Cardiac septum (tissue), 1 donor: ENCODE measurements around the gene AFDN. TPM values are rescaled to one million over a fixed set of nuclear protein-coding genes. Genes with fewer than 3 reads are reported as not detected.

Experiments
- DNase-seq: peaks from one replicate; pipeline ENCODE4 v3.0.0-alpha.2; 2020; ENCODE audit warnings: low spot score
- intact Hi-C: fragments of 100-400 bp; cut with DNase I; formaldehyde crosslinking; loops from one replicate; pipeline ENCODE4 v1.14.0; 2022
- total RNA-seq: library from RNA; stranded (reverse); fragmentation: NEBNext Ultra II Directional; extraction: Animal tissue kit (Norgen Biotek cat#: 25700); gene quantifications from one replicate; pipeline ENCODE4 v1.2.1, GENCODE V29; 2021
- donor health status: DM: no; HTN: no; CAD: no.

AFDN gene
- total RNA-seq, 1 donor from 2014 or later: 67.1 TPM

DNA sequence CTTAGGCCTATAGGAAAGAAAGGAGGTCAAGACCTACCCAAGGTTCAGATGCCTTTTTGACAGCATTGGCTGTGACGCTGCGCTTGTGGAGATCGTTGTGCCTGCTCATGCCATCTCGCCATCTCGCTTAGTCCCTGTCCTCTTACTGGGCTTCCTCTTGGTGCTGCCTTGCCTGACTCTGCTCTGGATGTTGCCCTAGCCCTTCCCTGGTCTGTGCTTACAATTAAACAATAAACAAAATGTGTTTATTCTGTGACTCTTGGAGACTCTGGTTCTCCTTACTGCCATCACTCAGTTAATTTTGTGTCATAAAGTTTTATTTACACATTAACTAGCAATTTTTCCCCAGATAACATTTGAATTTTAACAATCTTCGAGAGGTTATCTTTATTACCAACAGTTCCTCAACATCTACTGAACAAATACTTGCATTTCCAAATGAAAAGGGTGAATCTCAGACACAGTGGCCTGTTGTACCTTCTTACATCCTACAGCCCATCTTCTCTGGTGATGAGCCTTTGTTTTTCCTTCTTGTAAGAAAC lies 11.6 kb downstream of the AFDN start:
- DNase-seq: no peak
- intact Hi-C loops: no loop called here

DNA sequence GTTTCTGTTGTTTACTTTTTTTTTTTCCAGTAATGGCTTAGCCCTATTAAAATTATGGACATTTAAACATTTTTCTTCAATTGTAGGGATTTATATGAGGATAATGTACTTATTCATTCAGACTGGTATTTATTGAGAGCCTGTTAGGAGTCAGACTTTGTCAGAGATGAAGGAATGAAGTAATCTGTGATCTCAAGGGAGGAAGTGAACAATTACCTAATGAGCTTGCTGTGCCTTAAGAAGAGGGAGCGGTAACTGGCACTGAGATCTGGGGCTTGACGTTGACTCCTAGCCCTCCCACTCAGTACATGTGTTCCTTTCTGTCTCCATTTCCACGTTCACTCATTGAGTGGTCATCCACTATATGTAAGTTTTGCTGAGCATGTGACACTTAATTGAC lies 12.6 kb downstream of the AFDN start:
- intact Hi-C loops: no loop called here
- no peak for DNase-seq

DNA sequence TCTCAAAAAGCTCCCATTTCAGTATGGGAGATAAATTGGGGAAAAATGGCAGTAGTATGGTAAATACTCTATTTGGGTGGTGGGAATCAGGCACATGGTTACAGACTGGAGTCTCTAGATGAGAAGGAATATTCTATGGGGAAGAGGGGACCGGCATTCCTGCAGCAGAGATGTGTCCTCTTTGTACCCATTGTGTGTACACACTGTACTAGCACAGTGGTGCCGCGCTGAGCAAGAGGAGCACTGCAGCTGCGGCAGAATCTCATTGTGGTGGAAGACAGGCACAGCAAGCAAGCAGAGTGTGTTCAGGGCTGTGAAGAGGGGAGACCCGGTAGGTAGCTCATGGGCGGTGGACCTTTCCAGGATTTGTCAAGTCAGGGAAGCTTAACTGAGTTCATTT lies 13.0 kb downstream of the AFDN start:
- no peak for DNase-seq
- intact Hi-C loops: no loop called here

DNA sequence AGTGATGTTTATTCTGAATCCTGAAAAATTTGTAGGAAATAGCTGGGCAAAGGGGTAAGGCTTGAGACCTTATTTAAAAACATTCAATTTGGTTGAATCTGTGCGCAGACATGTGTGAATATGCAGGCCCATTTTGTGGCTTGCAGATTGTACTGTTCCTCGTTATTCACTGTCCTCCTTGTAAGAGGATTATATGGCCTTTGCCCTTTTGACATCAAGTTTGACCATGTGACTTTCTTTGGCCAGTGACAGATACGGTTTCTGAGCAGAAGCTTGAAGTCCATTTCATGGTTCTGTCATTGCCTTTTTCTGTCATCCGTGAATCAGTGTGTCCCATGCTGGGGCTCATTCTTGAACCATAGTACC lies 13.4 kb downstream of the AFDN start:
- intact Hi-C loops: no loop called here

DNA sequence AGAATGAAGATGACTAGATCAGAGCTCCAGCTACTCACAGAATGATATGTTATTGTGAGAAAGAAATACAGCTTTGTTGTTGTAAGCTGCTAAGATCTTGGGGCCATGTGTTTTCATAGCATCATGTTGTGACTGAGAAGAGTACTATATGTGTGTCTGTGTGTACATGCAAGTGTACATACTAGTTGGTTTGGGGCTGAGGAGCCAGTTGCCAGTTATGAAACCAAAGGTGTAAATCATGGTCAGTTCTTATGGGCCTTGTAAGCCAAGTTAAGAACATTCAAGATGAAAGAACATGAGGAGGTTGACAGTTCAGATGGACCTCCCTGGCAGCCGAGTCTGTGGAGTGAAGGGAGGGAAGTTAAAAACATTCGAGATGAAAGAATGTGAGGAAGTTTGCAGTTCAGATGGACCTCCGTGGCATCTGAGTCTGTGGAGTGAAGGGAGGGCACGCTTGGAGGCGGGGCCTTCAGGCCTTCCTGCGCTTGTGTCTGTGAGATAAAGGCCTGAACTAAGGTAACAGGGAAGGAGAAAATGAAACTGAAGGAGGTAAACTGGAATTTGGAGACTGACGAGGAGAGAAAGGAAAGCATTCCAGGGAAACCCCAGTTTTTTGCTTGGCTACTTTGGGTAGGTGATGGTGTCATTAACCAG lies 13.9 kb downstream of the AFDN start:
- intact Hi-C loops: no loop called here
- DNase-seq: no peak

More for the DNA sequence above, 13.4 kb downstream of the AFDN start:
- DNase-seq: no peak

DNA sequence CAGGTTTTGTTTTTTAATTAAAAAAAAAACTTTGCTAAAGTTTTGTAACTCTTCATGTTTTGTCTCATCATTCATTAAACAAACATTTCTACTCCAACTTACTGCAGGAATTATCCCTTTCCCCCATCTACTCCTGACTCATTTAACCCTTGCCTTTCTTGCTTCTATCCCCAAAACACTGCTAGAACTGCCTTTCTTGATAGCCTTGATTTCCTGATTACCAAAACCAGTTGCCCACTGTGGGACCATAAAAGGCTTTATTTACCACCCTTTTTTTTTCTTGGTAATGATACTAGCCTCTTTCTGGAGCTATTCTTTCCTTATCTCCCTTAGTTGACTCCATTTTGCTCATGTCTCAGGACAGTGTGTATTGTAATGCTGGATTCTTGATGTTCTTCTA lies 15.3 kb downstream of the AFDN start:
- intact Hi-C loops: no loop called here

DNA sequence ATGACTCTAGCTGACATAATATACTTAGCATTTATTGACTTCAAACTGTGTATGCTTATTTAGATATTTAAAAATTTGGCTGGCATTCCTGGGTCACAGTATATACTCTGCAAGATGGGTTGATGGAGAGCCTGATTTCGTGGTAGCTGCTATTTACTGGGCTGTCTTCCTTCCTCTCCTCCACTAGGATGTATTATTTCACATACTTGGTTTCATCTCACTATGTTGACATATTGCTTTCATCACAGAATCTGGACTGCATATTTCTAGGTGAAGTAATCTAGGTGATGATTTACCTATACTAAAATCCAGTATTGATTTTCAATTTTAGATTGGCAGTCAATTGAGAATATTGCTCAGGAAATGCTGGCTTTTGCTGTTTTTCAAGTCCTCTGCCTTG lies 15.7 kb downstream of the AFDN start:
- DNase-seq: no peak
- intact Hi-C loops: no loop called here

More for the DNA sequence above, 15.3 kb downstream of the AFDN start:
- no peak for DNase-seq

DNA sequence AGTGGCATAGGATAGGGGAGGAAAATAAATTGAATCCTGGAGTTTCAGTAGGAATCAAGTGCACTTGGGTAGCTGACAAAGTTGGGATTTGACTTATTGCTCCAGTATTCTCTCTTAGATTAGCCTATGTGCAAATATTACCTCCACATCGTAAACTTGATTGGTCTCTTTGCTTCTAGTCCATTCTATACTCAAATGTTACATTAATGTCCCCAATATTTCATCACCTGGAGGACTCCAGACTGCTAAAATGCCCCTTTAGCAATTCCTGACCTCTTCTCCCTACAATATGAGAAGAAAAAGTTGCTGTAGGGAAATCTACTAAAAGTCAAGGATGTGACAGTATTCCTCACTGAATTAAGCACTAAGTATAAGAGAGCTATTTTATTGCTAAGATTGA lies 16.3 kb downstream of the AFDN start:
- no peak for DNase-seq
- intact Hi-C loops: no loop called here

DNA sequence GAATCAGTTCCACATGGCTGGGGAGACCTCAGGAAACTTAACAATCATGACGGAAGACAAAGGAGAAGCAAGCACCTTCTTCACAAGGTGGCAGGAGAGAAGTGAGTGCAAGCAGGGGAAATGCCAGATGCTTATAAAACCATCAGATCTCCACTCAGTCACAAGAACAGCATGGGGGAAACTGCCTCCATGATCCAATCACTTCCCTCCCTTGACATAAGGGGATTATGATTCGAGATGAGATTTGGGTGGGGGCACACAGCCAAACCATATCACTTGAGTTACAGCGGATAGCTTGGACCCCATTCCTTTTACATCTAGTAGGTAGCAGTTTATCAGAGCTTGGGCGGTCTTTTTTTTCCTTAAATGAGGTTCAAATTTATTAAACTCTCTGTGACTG lies 19.1 kb downstream of the AFDN start:
- no peak for DNase-seq
- intact Hi-C loops: no loop called here

DNA sequence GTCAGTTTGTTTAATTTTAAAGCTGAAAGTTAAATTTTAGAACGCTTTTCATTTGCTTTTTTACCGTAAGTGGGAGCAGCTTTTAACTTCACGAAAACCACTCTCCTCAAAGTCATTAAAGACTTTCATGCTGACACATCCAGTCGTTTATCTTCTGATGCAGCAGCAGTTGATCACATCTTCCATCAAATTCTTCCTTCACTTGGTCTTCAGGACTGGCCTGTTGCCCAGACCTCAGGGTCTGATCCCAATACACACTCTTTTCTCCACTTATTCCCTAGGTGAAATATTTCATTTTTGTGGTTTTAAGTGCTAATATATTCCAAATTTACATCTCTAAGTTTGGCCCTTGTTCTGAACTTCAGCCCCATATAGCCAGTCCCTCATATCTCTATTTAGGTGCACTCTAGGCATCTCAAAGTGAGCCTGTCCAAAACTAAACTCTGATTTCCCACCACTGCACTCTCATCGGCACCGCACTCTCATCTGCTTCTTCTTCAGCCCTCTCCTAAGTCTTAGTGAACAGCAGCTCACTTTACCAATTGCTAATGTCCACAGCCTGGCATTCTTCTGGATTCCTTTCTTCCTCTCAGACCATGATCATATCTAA lies 20.4 kb downstream of the AFDN start:
- intact Hi-C loops: no loop called here

DNA sequence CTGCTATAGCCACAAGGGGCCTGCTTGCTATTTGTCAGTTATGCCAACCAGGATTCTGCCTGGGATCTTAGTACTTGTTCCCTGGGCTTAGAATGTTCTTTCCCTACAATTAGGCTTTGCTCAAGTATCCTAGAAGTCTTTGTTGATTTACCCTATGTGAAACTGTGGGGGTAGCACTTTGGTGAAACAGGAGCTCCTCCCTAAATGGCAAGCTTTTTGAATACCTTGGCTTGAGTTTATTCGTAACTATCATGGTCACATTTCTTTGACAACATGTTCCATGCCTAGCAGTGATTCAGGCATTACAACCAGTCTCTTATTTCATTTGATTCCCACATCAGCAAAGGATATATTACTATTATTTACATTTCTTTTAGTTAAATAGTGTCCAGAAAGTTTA lies 21.2 kb downstream of the AFDN start:
- intact Hi-C loops: no loop called here
- no peak for DNase-seq

More for the DNA sequence above, 20.4 kb downstream of the AFDN start:
- no peak for DNase-seq

DNA sequence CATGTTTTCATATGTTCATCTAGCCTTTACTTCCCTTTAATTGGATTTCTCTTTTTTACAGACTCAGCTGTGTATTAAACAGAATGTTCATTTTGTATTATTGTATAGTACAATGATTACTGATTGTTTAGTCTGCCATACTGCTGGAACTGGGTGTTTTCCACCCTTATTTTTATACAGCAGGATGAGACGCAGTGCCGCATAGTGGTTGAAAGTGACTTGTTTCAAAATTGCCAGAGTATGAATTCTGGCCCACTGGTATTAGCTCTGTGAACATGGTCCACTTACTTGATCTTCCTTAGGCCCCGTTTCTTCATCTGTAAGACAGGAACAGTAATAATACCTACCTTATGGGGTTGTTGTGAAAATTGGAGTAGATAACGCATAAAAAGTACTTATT lies 22.1 kb downstream of the AFDN start:
- DNase-seq: no peak
- intact Hi-C loops: no loop called here

DNA sequence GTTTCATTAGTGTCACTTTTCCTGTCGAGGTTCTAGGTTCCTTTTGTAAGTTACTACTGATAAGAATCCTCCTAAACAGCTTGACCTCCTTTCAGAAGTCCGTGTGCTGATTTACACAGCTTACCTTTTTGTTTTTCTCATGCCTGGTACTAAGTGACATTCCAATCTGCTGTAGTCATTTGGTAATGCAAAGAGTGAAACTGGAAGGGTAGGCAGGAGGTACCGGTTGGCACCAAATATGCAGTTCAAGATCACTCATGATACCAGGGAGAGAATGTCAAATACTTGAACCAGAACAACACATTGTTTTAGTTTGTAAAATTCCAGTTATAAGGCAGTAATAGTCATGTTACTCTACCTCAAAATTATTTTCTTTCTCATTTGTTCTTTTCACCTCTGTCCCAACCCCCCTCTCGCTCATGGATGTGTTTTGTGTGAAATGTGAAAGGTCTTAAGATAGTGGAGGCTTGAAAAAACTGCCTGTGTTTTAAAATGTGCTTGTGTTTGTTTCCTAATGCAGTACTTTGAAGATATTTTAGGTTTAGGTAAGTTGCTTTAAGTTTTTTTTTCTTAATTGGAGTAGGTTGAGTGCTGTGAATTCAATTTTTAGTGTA lies 23.2 kb downstream of the AFDN start:
- intact Hi-C loops: no loop called here
- no peak for DNase-seq

DNA sequence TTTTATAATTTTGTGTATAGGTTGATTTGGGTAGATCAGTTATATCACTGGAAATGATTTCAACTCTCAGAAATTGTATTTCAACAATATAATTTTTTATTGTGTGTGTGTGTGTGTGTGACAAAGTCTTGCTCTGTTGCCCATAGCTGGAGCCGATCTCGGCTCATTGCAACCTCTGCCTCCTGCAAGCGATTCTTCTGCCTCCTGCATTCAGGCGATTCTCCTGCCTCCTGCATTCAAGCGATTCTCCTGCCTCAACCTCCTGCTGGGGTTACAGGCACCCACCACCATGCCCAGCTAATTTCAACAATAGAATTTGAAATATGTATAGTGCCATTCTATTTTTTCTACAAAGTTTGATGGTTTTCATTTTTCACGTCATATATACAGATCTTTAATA lies 24.1 kb downstream of the AFDN start:
- intact Hi-C loops: no loop called here
- no peak for DNase-seq

DNA sequence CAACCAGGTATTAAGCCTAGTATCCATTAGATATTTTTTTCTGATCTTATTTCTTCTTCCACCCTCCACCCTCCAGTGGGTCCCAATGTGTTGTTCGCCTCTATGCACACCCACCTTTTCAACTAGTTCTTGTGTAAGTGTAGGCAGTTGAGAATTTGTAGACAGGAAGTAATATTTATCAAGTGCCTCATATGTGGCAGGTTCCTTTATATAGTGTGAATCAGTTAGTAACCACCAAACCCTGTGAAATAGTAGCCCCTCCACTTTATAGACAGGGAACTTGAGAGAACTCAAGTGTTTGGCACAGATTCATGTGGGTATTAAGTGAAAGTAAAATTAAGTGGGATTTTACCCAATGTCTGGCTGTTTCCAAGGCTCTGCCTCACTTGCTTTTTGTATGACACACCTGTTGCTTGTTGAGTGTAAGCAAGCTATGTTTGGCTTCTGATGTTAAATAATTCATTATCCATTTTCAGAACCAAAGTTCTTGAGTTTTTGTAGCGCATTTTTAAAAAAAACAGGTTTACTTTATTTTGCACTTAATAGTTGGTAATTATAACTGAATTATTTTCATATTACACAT lies 24.8 kb downstream of the AFDN start:
- intact Hi-C loops: no loop called here
- DNase-seq: no peak

DNA sequence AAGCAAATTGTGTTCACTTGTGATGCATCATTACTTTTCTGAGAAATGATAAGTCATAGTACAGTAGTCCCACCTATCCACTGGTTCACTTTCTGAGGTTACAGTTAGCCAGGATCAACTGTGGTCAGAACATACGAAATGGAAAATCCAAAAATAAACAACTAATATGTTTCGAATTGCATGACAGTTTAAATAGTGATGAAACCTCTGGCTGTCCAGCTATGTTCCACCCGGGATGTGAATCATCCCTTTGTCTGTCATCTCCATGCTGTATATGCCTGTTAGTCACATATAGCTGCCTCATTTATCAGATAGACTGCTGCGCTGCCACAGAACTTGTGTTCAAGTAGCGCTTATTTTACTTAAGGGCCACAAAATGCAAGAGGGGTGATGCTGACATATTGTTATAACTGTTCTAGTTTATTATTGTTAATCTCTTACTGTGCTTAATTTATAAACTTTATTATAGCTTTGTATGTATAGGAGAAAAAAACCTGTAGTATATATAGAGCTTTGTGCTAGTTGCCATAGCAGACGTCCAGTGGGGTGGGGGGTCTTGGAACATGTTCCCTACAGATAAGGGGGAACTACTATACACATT lies 29.2 kb downstream of the AFDN start:
- no peak for DNase-seq
- intact Hi-C loops: no loop called here

DNA sequence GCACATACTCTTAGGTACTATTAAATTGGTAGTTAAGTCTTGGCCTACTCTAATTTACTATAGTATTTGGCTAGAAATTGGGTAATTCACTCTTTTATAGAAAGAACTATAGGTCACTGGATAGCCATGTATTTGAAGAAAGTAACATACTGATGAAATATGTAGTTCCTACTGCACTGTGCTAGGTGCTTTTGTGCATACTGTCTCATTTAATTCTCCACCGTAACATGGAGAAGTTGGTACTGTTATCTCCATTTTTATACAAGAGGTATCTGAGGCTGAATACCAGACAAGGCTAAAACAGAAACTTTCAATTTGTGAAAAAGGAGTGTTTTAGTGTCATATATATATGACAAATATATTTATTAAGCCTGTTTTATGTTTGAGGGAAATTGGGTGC lies 29.8 kb downstream of the AFDN start:
- intact Hi-C loops: no loop called here
- no peak for DNase-seq

DNA sequence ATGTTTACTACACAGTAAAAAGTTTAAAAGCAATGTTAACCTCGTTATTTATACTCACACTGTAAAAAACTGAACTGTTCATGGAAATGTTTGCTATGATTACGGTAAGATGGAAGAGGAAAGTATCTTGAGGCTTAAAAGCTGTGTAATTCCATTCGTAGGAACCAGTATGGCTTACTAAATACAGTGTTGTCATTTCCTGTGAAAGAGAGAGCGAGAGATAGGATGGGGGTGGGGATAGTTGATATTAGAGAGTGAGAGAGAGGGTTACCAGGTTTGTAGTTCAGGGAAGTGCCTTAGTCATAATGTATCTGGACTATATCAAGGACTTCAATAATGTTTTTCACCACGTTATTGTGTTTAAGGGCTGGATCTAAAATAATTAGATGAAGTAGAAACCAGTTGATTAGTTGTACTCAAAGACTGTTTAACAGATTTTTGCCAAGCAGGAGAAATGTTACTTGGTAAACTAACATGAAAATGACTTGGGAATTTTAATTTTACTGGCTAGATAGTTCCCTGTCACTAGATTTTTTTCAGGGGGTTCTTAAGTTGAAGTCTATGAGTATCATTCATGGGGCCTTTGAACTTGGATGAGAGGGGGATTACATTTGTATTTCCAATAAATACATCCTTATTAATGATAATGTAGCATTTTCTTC lies 30.4 kb downstream of the AFDN start:
- intact Hi-C loops: no loop called here
- DNase-seq: no peak

DNA sequence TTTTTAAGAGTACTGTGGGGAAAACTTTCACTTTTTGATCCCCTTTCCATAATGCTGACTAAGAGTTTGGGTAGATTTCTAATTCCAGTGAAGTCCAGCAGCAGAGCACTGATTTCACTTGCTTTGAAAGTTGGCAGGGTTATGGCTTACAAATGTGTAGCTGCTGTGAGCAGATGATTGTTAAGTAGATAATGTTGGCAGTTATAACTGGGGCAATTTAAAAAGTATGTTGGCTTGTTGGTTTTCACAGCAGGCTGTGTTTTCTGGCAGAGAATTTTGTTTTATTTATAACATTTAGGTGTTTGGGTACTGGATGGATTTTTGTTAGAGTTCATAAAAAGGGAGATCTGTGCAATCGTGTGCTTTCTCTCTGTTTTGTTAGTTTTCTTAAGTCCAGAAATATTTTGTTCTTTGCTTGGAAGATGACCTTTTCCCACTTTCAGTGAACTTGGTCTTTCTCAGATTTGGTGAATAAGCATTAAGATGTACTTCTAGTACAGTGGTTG lies 31.4 kb downstream of the AFDN start:
- no peak for DNase-seq
- intact Hi-C loops: no loop called here
